GM18907 (cell line): ENCODE data around the gene ZSCAN10.
A peak's percentile ranks its signal among the peaks of the same experiment; 100 is the strongest.

Source experiments
- ATAC-seq: cut with Tn5 transposase; IDR thresholded peaks from one replicate; pipeline ENCODE4 v1.9.1; 2021; ENCODE audit warnings: mild to moderate bottlenecking, moderate library complexity; ENCODE audit not compliant: unreplicated experiment

ZSCAN10 gene

GRCh38 chr16:3134338-3135125 is 35.4 kb upstream of the ZSCAN10 start, which contains the start of gene ZNF213:
TSS of gene ZNF213 (plus strand) at chr16:3135029. CDS start at chr16:3137281, 2,252 bp downstream.
- peak; percentile 92 for ATAC-seq

GRCh38 chr16:3133844-3134243 is 34.8 kb upstream of the ZSCAN10 start:
- ATAC-seq = no peak

- no peak for ATAC-seq
Measured at GRCh38 chr16:3131755-3132377, 32.8 kb upstream of the ZSCAN10 start.

DNA sequence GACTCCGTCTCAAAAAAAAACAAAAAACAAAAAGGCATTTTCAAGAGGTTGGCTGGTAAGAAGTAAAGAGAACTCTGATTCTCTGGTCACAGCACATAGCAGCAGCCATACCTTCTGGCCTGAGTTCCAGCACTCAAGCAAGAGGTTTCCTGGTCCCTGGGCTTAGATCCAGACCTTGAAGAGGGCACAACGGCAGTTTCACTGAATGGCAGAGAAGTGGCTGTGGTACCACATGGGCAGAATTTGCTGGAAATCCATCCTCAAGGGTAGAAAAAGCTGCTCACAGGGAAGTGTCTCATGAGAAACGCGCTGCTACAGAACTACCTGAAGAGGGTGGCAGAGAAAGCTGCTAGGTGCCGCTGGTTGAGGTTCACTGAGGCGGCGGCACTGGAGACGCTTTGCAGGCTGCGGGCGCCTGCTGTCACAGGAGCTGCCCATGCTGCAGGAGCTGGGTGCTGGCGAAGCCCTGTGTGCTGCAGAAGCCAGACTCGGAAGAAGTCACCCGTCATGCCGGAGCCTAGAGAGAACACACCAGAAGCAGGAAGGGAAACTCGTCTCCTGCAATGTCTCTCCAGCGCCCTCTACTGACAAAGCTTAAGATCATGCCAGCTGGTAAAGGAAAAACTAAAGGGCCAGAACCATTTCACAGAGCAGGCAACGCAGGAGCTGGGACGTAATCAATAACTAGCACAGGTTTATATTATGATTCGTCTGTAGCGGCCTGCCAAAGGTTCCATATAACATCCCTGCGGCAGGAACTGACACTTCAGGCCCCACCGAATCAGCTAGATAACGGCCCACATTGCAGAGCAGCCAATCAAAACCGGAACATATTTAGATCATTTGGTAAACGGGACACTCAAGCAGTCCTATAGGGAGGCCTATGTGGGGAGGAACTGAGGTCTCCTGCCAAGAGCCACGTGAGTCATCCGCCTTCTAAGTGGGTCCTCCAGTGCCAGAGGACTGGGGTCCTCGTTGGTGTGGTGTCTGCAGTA is 30.3 kb upstream of the ZSCAN10 start:
- peak; percentile 58 for ATAC-seq

- no peak for ATAC-seq
Measured at GRCh38 chr16:3127745-3128144, 28.7 kb upstream of the ZSCAN10 start.

- ATAC-seq = peak; percentile 87
Measured at GRCh38 chr16:3123986-3124886, 25.1 kb upstream of the ZSCAN10 start.

- ATAC-seq = no peak
Measured at GRCh38 chr16:3122926-3123570, 24.0 kb upstream of the ZSCAN10 start.

DNA sequence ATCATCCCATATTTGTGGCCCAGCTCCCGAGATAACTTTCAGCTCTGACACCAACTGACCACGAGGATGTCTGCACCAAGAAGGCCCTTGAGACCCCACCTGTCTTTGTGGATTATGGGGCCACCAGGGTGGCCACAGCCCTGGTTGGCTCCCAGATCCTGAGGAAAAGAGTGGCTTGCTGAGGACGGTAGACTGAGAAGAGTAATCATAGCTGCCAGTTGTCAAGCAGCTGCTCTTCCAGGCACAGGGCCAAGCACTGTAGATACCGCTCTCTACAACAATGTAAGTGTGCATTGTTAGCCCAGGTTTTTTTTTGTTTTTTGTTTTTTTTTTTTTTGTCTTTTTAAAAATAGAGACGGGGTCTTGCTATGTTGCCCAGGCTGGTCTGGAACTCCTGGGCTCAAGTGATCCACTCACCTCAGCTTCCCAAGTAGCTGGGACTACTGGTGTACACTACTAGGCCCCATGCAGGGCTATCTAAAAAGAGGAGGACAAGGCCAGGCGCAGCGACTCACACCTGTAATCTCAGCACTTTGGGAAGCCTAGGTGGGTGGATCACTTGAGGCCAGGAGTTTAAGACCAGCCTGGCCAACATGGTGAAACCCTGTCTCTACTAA is 22.9 kb upstream of the ZSCAN10 start:
- no peak for ATAC-seq

DNA sequence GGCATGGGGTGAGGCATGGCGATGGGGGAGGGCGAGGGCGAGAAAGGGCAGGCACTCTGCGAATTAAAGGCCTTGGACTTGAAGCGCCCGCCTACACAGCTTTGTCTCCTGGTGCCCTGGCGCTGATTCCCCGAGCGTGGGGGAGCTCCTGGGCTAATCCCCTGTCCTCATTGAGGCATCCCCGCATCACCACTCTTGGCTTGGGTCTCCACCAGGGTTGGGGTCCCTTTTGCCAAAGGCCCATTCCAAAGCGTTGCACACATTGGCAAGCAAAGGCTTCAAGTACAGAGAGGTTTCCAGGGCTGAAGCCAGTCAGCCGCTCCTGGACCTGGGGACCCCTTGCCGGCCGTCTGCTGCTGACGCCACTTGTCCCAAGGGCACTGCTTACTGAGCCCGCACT is 21.3 kb upstream of the ZSCAN10 start:
- no peak for ATAC-seq

DNA sequence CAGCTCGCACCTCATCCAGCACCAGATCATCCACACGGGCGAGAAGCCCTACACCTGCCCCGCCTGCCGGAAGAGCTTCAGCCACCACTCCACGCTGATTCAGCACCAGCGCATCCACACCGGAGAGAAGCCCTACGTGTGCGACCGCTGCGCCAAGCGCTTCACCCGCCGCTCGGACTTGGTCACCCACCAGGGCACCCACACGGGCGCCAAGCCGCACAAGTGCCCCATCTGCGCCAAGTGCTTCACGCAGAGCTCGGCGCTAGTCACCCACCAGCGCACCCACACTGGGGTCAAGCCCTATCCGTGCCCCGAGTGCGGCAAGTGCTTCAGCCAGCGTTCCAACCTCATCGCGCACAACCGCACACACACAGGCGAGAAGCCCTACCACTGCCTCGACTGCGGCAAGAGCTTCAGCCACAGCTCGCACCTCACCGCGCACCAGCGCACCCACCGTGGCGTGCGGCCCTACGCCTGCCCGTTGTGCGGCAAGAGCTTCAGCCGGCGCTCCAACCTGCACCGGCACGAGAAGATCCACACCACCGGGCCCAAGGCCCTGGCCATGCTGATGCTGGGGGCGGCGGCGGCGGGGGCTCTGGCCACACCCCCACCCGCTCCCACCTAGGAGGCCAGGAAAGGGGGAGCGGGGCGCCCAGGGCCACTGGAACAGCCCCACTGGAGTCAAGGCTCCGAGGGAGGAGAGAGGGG is 20.8 kb upstream of the ZSCAN10 start:
- ATAC-seq = no peak

DNA sequence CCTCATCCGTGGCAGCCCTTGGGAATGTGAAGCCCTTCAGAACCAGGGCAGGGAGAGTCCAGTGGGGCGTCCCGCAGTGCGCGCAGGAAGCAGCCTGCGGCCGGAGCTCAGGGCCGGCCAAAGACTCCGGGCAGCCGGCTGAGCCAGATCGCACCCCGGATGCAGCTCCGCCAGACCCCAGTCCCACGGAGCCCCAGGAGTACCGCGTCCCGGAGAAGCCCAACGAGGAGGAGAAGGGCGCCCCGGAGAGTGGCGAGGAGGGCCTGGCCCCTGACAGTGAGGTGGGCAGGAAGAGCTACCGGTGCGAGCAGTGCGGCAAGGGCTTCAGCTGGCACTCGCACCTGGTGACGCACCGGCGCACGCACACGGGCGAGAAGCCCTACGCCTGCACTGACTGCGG is 20.2 kb upstream of the ZSCAN10 start:
- no peak for ATAC-seq

DNA sequence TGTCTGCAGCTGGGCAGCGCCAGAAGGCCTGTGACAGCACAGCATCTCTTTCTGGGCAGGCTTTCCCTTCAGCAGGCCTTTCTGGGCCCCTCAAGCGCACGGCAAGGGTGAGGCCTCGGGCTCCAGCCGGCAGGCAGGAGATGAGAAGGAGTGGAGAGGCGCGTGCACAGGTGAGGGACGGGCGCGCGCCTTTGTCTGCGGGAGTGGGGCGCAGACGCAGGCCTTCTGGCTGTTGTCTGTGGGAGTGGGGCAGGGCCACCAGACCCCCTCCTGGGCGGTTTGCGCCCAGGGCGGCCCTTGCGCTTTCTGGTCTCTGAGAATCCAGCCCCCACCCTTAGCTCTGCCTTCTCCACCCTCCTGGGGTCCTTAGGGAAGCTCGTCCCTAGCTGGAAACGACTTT is 19.8 kb upstream of the ZSCAN10 start:
- no peak for ATAC-seq

GRCh38 chr16:3118204-3118790 is 19.2 kb upstream of the ZSCAN10 start:
- no peak for ATAC-seq

GRCh38 chr16:3115561-3115960 is 16.5 kb upstream of the ZSCAN10 start:
- ATAC-seq = no peak

DNA sequence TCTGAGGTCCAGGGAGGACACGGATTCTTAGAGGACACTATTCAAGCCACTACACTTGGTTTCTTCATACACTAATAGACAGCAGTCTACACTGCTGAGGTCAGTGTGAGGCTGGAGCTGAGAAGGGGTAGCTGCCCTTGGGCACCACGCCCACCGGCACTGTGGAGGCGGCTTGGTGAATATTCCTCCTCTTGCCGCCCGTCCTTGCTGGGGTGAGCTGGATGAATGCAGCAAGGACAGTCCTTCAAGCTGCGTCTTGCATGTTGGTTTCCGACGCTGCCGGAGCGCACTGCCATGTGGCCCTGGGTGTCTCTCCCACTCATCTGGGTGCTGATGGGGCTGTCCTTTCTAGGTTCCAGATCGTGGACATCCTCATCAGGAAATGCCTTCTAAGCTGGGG is 15.9 kb upstream of the ZSCAN10 start:
- ATAC-seq = no peak

DNA sequence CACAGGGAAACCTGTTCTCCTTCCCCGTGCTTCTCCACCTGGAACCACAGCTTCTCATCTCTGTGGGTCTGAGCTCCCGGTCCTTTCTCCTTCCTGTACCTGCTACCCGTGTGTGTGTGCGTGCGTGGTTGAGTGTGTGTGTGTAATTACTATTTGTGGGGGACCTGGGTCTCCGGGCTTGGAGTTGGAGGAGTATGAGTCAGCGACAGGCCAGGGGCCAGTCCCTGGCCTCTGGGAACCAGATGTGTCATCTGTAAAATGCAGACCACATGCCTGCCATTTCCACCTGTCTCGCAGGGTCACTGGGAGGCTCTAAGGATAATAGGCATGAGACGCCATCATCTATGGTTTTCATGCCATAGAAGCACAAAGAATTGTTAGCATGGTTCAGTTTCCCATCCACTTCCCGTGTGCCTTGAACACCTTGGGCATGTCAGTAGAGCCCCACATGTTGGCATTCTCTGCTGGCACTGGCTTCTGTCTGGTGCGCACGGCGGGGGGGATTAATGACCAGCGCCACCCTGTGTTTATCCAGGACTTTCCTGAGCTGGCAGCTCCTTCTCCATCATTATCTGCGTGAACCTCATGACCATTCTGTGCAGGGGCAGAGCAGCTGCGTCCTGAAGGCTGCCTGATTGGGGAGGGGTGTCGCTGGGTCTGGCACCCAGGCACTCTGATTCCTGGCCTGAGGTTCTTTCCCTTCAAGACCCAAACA is 14.8 kb upstream of the ZSCAN10 start:
- no peak for ATAC-seq

DNA sequence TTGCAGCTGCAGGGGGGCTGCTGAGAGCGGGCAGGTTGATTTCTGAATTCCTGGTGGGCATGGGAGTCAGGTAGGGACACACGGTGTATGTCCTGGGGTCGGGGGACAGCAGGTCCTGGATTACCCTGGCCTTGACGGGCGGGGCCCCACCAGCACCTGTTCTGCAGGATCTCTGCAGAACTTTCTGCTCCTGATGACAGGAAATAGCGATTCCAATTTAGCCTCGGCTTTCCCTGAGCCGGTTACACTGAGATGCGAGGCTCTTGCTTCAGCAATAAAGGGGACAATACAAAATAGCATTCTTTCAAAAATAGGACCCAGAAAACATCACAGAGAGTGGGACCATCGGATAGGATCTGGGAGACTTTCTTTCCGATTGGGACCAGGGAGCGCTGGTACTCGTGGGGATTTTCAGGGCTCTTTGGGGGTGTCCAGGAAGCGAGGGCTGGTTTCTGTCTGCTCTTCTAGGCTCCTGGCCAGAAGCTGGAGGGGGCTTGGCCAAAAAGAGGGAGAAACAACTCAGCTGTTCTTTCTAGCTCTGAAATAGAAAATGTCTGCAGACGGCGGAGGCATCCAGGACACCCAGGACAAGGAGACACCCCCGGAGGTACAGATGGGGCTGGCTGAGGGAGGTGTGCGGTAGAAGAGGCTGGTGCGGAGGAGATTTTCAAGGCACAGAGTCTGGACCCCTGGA is 13.9 kb upstream of the ZSCAN10 start:
- ATAC-seq = no peak
